NCI-H345 (cell line): ENCODE measurements around the gene NRXN3.

Experiments used
- DNase-seq: peaks from one replicate; lab custom pipeline; 2025; lab: John Stamatoyannopoulos, UW

NRXN3 gene

DNA sequence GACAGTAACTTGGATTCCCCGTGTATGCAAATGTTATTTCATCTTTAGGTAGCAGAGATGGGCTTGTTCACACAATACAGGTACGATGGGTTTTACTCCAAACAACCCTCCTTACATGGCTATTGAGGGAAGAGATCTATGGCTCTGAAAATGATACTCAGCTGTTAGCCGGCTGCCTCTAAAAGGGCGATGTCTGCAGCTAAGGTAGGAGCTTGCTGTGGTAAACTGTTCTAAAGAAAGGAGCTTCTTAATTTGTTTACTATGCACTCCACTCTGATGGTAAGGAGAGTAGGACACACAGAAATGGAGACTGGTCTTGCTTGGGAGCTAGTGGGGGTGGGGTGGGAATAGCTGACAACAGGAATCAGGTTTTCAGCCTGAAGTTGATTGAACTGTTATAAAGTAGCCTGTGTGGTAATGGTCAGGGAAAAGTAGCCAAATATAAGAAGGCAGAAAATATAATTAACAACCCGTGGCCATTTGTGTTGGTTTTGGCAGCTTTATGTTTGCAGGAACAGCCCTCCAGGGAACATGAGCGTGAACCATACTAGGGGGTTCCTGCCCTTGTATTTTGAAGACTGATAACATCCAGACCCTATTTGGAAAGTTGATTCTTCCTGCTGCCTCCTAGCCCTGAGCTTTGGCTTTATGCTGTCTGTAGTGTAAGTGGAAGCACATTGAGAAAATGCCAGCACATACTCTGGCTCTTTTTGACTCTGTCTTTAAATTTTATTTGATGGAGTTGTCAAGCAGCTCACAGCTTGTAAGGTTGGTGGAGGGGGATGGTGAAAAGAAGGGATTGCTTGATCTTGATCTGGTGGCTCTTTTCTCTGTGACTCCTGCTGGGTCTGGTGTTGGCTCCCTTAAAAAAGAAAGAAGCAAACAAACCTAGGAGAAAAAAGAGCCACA is 1111.3 kb downstream of the NRXN3 start:
- peak; percentile 4 for DNase-seq

DNA sequence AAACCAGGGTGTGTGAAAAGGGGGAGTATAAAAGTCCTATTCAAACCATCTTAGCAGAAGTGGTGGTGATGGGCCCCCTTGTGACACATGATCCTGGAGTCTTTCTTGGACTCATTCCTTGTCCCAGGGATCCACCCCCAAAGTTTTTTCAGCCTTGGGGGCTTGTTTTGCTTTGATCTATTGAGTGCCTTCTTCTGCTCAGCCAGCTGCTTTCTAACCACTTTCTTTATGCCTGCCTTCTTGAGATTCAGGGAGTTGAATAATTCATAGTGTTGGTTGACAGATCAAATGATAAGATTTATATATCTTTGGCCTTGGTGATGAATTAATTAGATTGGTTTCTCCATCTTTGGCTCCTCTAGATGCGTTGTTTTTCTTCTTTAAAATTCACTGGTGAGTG is 1114.4 kb downstream of the NRXN3 start:
- DNase-seq, result no peak

DNA sequence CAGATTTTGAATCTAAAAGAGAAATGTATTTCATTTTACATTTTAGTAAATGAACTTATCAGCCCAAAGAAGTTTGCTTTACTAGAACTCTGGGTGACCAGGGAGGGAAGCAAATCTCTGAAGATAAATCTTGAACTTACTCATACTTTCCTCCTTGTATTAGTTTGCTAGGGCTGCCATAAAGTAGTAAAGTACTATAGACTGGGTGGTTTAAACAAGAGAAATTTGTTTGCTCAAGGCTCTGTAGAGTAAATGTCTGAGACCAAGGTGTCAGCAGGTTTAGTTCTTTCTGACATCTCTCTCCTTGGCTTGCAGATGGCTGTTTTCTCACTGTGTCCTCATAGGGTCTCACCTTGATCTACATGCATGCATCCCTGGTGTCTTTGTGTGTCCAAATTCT is 1115.1 kb downstream of the NRXN3 start:
- DNase-seq, result no peak

DNA sequence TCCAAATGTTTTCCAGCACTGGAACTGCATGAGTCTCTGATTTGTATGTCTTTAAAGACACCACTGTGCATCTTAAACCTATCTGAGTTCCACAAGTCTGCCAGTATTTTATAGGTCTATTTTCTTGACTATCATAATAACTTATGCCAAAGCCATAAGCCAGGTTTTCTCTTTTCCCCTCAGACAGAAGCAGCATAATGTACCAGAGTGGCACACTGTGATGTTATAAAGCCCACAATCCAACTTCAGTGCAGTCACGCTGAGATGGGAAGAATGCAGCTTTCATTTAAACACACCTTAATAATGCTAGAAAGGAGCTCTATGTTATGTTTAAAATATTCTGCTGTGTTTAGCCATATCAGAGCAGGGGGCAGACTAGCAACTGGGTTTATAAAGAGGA is 1117.8 kb downstream of the NRXN3 start:
- no peak for DNase-seq

DNA sequence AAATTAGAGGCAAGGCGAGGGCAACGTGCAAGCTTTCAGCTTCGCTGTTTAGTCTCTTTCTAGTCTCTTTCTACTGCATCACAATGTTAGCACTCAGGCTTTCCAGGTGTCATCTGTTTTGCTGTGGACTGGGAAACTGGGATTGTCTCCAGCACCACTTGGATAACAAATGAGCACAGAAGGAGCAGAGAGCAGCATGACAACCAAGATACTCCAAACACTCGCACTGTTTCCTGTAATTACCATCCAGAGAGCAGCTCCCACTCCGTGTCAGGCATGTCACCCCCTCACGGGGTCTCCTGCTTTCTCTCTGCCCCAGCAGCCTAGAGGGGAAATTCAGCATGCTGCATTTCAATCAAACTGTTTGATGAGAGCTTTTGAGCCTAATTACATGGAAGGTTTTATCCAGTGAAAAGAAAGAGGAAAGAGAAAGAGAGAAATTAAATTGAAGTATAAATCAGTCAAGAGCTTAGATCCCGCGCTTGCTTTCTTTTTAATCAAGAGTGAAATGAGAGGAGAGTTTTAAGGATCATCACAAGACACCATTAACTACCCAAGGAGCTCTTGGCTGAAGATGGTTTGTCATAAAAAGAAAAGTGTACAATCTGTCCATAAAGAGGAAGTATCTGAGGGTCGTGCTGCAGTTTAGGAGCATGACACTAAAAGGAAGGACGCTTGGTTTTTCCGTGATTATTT is 1123.5 kb downstream of the NRXN3 start:
- DNase-seq, result no peak

DNA sequence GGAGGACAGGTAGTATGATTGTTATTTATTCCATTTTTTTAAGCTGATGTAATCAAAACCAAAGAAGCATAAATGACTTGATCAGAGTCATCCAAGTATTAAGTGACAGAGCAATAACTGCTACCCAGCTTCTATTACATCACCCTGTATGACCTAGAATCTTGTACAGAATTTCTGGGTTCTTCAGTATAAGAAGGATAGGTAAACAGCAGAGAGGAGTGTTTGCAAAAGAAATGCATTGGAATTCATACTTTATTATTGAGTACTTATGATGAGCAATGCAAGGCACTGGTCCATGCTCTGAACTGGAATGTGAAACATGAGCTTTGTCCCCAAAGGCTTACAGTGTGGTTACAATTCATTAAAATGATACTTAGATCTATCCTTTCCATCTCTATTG is 1124.3 kb downstream of the NRXN3 start:
- no peak for DNase-seq

DNA sequence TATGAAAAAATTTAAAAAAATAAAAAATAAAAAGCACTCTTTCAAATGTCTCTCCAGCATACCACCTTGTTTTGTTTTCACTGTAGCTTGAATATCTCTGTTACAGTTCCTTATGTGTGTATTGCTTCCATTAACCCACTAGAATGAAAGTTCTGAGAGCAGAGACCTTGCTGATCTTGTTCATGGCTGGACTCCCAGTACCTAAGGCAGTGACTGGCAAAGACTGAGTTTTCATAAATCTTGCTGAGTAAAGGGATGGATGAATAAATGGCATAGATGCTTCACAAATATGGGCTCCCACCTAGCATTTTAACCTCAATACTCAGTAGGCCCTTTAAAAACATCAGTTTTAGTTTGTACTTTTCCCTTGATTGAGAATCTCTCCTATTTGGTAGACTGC is 1125.2 kb downstream of the NRXN3 start:
- no peak for DNase-seq

DNA sequence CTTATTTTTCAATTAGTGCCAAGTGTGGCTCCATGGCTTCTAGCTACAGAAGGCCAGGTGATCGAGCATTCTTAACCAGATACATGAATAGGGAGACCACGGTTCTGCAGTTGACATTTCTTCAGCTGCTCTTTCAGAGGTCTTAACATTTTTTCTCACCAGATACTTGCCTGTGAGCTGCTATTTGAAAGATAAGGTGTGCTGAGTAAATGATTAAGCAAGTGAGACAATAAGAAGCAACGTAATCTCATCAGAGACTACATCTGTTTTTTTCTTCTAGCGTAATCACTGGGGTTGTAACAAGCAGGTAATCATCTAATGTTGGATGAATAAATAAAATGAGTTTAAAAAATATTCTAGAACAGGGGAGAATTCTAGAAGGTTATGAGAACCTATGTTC is 1128.2 kb downstream of the NRXN3 start:
- no peak for DNase-seq

DNA sequence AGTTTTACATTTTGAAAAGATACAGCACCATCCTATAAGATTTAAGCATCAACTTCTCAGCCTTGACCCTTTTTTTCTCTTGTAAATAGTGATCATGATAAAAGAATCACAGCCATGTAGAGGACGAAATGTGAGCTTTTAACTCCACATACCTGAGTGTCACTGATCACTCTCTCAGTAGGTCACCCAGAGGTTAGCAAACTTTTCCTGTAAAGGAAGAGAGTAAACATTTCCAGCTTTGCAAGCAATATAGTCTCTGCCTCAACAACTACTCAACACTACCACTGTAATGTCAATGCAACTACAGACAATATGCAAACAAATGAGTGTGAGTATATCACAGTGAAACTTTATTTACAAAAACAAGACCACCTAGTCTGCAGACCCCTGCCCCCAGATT is 1129.0 kb downstream of the NRXN3 start:
- DNase-seq, result no peak

DNA sequence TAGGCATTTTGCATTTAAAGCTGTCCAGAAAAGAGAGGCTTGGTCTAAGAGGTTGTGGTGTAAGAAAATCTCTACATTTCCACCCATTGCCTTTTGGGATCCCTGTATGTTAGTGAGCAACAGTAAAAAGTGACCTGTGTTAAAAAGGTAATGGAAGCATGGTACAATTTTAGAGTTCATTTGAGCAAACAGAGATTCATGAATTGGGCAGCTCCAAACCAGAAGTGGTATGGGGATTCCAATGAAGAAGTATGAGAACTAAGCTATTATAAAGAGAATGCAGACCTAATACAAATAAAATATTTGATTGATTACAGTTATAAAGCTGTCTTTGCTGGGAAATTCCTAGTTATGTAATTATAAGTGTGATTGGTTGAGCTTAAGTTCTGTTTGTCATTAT is 1134.1 kb downstream of the NRXN3 start:
- DNase-seq, result no peak

DNA sequence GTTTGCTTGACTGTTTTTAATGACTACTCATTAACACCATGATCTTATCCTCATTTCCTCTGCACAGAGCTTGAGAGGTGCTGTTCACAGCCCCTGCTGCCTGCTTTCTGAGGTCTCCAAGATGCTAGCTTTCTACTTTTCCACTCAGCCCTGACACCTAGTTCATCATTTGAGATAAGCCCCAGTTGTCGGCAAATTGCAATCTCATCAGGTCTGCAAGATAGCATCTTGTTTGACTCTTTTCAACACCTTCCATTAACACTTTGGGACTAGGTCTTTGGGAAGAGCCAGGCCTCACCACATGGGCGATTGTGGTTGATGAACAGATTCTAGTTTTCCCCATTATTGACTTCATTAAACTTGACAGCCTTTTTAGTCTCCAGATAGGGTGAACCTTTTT is 1136.4 kb downstream of the NRXN3 start:
- DNase-seq, result no peak

DNA sequence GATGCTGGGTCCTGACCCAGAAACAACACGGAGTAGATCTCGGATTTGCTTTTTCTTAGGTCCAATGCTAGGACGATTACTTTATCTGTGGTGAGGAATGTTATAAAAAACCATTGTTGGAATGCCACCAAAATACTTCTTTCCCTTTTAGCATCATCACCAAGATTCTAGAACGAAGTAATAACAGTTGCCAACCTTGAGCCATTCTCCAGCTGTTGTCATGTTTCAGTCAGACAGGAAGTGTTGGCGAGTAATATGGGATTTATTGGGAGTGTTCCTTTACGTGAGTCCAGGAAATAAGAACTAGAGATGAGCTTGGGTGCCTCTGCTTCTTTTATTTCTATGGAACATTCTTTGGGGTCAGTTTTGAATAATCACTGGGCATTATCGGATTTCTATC is 1148.2 kb downstream of the NRXN3 start:
- no peak for DNase-seq

DNA sequence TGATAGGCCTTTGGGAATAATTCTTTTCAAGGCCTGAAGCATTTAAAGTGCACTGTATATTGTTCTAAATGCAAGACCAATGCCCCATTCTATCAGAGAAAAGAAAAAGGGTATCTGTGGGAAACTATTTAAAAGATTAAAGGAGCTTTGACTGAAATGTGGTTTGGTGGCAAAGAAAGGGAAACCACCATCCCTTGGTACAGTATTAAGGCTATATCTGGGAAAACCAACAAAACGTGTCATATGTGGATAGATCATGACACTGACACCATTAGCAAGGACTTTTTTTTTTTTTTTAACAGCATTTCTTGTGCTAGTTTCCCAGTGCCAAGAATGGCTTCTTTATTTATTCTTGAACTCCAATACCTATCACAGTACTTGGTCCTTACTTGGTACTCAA is 1150.4 kb downstream of the NRXN3 start:
- DNase-seq, result no peak

DNA sequence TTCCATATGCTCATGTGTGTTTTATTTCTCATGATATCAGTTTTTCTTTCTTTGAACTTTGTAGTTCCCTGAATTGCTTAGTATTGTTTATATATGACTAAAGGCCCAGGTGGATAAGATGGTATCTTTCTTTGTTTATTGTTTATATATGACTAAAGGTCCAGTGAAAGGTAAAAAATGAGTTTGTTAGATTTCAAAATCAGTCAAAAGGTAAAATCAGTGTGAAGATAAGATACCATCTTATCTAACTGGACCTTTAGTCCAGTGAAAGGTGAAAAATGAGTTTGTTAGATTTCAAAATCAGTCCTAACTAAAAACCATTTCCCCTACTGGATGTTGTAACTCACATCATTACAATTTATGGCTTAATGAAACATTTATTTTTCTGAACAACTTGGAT is 1150.9 kb downstream of the NRXN3 start:
- no peak for DNase-seq

DNA sequence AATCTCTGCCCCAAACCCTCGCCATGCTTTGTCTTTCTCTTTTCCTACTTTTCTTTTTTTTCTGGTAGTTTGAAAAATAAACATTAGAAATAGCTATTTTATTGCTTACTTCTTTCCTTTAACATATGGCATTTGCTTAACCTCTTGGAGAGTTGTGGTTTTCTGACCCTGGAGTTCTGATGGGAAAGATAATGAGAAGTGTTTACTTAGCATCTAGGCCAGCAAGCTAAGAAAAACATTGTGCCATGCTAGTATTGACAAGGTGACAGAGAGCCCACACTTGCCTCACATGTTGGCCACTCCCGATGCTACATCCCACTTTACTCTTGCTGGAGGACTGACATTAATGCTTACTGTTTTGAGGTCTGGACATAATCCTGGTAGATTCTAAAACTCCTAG is 1154.9 kb downstream of the NRXN3 start:
- DNase-seq, result peak; percentile 67

DNA sequence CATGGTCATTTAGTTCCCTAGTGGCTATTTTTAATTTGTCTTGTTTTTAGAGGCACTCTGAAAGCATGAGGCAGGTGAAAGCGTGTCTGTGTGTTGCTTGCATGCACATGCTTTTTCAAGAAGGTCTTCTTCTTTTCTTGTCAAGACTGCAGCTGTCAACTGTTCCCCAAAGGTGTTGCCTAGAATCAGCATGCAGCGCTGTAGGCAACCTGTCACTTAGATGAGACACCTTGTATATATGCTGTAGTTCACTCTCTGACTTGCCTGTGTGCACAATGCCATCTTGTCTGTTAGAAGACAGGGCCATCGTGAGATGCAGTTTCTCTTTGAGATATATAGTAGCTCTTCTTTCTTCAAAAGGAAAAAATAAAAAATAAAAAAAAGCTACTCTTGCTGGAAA is 1155.4 kb downstream of the NRXN3 start:
- DNase-seq, result no peak

DNA sequence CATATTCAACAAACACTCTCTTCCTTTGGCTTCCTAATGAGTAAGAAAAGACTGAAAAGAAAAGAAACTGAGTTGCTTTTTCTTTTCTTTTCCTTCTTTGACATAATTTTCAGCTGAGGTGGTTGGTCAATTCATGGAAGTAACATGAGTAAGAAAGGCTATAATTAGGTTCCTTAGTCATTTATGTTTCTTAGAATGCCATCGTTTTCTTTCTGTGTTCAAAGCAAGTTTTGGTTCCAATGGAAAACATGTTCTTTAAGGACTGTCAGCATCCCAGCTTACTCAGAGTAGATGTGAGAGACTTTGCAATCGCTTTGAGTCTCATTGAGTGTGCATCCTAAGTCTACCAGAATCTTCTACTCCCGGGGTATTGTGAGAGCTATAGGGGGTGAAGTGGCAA is 1158.7 kb downstream of the NRXN3 start:
- no peak for DNase-seq

DNA sequence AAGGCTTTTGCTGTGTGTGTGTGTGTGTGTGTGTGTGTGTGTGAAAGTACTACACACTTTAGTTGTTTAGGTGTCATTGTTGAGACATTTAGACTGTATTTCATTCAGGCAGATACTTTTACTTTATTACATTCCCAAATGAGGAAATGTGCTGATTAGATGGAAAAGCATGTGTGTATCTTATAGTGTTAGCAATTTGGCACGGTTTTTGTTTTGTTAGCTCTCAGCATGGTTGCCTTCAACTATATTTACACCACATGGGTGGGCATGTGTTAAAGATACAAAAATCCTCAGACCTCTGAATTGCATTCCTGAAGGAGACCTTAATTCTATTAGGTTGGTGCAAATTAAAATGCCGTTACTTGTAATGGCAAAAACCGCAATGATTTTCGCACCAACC is 1161.7 kb downstream of the NRXN3 start:
- no peak for DNase-seq

DNA sequence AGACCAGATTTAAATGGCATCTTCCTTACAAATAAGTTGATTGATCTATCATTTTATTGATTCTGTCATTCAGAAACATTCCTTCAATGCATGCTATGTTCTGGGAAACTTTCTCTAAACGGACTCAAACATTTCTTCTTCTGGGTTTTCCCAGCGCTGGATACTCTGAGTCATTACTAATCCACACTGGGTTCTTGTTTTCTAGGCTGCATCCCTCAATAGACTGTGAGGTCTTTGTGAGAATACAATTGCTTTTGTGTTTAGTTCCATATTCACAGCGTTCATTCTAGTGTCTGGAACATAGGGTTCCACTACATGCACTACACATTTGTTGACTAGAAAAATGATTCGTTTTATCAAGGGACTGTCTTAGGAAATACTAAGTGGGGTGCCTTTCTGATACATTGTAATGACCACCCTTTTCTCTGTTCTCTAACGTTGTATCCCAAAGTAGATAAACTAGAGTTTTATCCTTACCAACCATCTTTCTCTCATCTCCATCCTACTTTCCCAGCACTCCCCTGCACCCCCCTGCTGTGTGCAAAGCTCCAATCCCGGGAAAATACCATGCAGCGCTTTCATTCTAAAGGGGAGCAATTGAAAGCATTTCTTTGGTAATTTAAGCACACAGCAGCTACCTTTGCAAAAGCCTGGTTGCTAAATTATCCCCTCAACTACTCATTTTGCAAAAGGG is 1162.5 kb downstream of the NRXN3 start:
- DNase-seq, result no peak

DNA sequence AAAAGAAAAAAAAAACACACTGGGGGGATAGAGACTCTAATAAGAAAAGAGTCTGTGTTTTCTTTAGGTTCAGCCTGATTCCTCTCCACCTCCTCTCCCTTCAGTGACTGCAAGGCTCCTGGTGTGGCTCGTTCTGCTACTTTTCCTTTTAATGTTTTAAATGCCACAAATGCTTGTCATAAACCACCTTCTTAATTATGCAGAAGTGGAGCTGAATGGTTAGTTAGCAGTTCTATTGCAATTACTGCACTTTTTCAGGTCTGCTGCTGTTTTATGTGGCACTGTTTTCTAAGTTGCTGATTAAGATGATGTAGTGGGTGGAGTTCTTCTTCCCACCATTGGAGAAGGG is 1163.0 kb downstream of the NRXN3 start:
- no peak for DNase-seq

DNA sequence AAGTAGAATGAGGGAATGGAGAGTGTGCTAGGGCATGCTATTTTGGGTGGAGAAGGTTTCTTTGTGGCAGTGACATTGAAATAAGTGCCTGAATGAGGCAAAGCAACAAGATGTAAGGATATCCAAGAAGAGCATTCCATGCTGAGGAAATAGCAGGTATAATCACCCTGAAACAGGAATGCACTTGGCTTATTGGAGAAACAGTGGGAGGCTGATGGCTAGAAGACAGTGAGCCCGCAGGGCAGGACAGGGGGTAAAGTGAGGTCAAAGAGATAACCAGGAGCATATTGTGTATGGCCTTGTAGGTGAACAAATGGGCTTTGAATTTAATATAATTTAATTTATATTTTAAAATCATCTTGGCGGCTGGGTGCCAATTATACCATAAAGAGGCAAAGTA is 1164.1 kb downstream of the NRXN3 start:
- no peak for DNase-seq

DNA sequence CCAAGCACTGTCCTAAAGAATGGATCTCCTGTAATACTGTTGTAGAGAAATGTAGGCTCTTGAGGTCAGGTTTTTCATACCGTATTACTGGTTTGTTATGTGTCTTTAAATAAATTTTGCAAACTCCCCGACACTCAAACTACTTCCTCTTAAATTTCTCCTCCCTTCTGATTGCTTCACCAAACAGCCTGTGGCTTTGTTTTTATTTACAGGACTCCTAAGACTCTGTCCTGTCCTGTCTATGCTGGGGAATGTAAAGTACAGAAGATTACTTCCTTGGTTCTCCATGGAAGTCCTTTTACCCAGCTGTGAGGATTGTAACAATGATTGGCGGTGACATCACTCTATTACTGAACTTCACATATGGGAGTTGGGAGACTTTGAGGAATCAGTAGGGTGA is 1167.6 kb downstream of the NRXN3 start:
- DNase-seq, result no peak

DNA sequence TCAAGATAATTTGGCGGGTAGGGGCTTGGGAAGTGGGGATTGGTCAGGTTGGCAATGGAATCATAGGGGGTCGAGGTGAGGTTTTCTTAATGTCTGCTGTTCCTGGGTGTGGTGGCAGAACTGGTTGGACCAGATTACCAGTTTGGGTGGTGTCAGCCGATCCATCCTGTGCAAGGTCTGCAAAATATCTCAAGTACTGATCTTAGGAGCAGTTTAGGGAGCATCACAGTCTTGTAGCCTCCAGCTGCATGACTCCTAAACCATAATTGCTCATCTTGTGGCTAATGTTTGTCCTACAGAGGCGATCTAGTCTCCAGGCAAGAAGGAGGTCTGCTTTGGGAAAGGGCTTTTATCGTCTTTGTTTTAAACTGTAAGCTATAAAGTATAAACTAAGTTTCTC is 1172.8 kb downstream of the NRXN3 start:
- no peak for DNase-seq
